GM23338 (cell line): ENCODE results near the gene MCC. TPM values are rescaled to one million over a fixed set of nuclear protein-coding genes. Genes with fewer than 3 reads are reported as not detected.

ENCODE experiments used
- ATAC-seq: fragments of 200-7000 bp; cut with Tn5 transposase; 3 replicates; pipeline ENCODE4 v1.9.1; 2020
- DNase-seq: peaks from one replicate; pipeline ENCODE4 v3.0.0-alpha.2; 2015; ENCODE audit warnings: low spot score
- H2AFZ ChIP-seq: fragments of 200-600 bp; sonication (generic); 2 replicates; pipeline ENCODE4 v1.8.0; 2016; ENCODE audit warnings: antibody characterized with exemption, mild to moderate bottlenecking, moderate library complexity
- H3F3A ChIP-seq: fragments of 200-600 bp; sonication (generic); replicated peaks from 2 replicates; pipeline ENCODE4 v1.8.0; 2017; ENCODE audit warnings: antibody characterized with exemption, mixed run types, low read depth
- H3K27ac ChIP-seq: fragments of 200-600 bp; sonication (generic); 2 replicates; pipeline ENCODE4 v1.6.1; 2016; ENCODE audit warnings: low read depth
- H3K27me3 ChIP-seq: fragments of 200-600 bp; sonication (generic); 2 replicates; pipeline ENCODE4 v1.8.0; 2016; ENCODE audit warnings: mild to moderate bottlenecking, mixed run types, moderate library complexity; ENCODE audit not compliant: insufficient read depth
- H3K36me3 ChIP-seq: fragments of 200-600 bp; sonication (generic); 2 replicates; pipeline ENCODE4 v1.8.0; 2016; ENCODE audit warnings: mild to moderate bottlenecking; ENCODE audit not compliant: insufficient read depth
- H3K4me1 ChIP-seq: fragments of 200-600 bp; sonication (generic); 2 replicates; pipeline ENCODE4 v1.8.0; 2016; ENCODE audit warnings: mild to moderate bottlenecking, moderate library complexity; ENCODE audit not compliant: insufficient read depth
- H3K4me2 ChIP-seq: fragments of 200-600 bp; sonication (generic); 2 replicates; pipeline ENCODE4 v1.7.1; 2017; ENCODE audit warnings: mixed run types
- H3K4me3 ChIP-seq: fragments of 200-600 bp; sonication (generic); 2 replicates; pipeline ENCODE4 v1.6.1; 2016; ENCODE audit warnings: mixed run types
- H3K79me2 ChIP-seq: fragments of 200-600 bp; sonication (generic); replicated peaks from 2 replicates; pipeline ENCODE4 v1.8.0; 2017; ENCODE audit warnings: mild to moderate bottlenecking; ENCODE audit not compliant: insufficient read depth
- H3K9me2 ChIP-seq: fragments of 200-600 bp; sonication (generic); 2 replicates; pipeline ENCODE4 v1.8.0; 2017; ENCODE audit not compliant: insufficient read depth
- H4K20me1 ChIP-seq: fragments of 200-600 bp; sonication (generic); replicated peaks from 2 replicates; pipeline ENCODE4 v1.8.0; 2017; ENCODE audit warnings: mild to moderate bottlenecking; ENCODE audit not compliant: insufficient read depth
- H3K27ac Mint-ChIP-seq: 2 replicates; pipeline ENCODE4 v1.8.0; 2020; ENCODE audit warnings: inconsistent platforms, mild to moderate bottlenecking, moderate library complexity, mixed read lengths
- H3K27me3 Mint-ChIP-seq: 3 replicates; pipeline ENCODE4 v1.8.0; 2022; ENCODE audit warnings: low read depth, mild to moderate bottlenecking, moderate library complexity, mixed read lengths, inconsistent platforms; ENCODE audit not compliant: insufficient read depth, poor library complexity
- H3K36me3 Mint-ChIP-seq: 3 replicates; pipeline ENCODE4 v1.8.0; 2021; ENCODE audit warnings: low read depth, mild to moderate bottlenecking, inconsistent platforms, moderate library complexity, mixed read lengths
- H3K4me1 Mint-ChIP-seq: 3 replicates; pipeline ENCODE4 v1.8.0; 2020; ENCODE audit warnings: mild to moderate bottlenecking, inconsistent platforms, mixed read lengths
- H3K4me3 Mint-ChIP-seq: 3 replicates; pipeline ENCODE4 v1.8.0; 2021; ENCODE audit warnings: moderate library complexity, mild to moderate bottlenecking, inconsistent platforms, mixed read lengths
- H3K9me3 Mint-ChIP-seq: 3 replicates; pipeline ENCODE4 v1.8.0; 2020; ENCODE audit warnings: moderate library complexity, mild to moderate bottlenecking, inconsistent platforms, mixed read lengths
- EZH2 ChIP-seq: fragments of 200-600 bp; sonication (generic); IDR thresholded peaks from one replicate; pipeline ENCODE4 v1.8.0; 2017; ENCODE audit warnings: antibody characterized with exemption, mild to moderate bottlenecking, low read depth; ENCODE audit not compliant: unreplicated experiment
- JUNB ChIP-seq: IDR thresholded peaks from one replicate; pipeline ENCODE4 v1.6.1; 2016; ENCODE audit warnings: antibody characterized with exemption; ENCODE audit not compliant: unreplicated experiment
- ZNF114 ChIP-seq: fragments of 250-450 bp; sonication (Bioruptor Pico); IDR thresholded peaks from 2 replicates; pipeline ENCODE4 v1.5.0; 2020; ENCODE audit warnings: mild to moderate bottlenecking, moderate library complexity
- ZNF331 ChIP-seq: fragments of 250-450 bp; sonication (Bioruptor Pico); IDR thresholded peaks from 2 replicates; pipeline ENCODE4 v1.5.0; 2020; ENCODE audit warnings: low read depth, mild to moderate bottlenecking, moderate library complexity
- polyA plus RNA-seq: library from polyadenylated mRNA; unstranded; fragments of >200 nt; fragmentation: Nextera tagmentation; extraction: Ambion mirVana; gene quantifications from 2 replicates; pipeline ENCODE4 v1.2.1, GENCODE V29; 2016
- total RNA-seq: library from RNA; depleted of rRNA; stranded (reverse); fragments of >200 nt; shearing (Covaris generic); gene quantifications from 2 replicates; pipeline ENCODE4 v1.2.3, GENCODE V29; 2014
- TF ChIP-seq, protein P1 (sequence below), 2 experiments: fragments of 200-600 bp in 1 of 2; sonication (generic) in 1 of 2; conservative IDR thresholded peaks; 2 replicates each; pipeline versions ENCODE4 v1.5.1 to v1.6.1; 2016 to 2017; ENCODE audit warnings: antibody characterized with exemption in 2 of 2, low read depth in 2 of 2, mild to moderate bottlenecking in 2 of 2, moderate library complexity in 1 of 2
- TF ChIP-seq, protein P2 (sequence below): IDR thresholded peaks from one replicate; pipeline ENCODE4 v1.6.1; 2018; ENCODE audit warnings: antibody characterized with exemption; ENCODE audit not compliant: unreplicated experiment
- TF ChIP-seq, protein P3 (sequence below): IDR thresholded peaks from 2 replicates; pipeline ENCODE4 v1.6.1; 2016; ENCODE audit warnings: antibody characterized with exemption
- TF ChIP-seq, protein P4 (sequence below): fragments of 250-450 bp; sonication (Bioruptor Pico); IDR thresholded peaks from 2 replicates; pipeline ENCODE4 v1.5.0; 2020; ENCODE audit warnings: mild to moderate bottlenecking, moderate library complexity

Gene MCC
- total and polyA plus RNA-seq, 2 experiments from 2014 or later, result 3.8 to 10.1 TPM

DNA sequence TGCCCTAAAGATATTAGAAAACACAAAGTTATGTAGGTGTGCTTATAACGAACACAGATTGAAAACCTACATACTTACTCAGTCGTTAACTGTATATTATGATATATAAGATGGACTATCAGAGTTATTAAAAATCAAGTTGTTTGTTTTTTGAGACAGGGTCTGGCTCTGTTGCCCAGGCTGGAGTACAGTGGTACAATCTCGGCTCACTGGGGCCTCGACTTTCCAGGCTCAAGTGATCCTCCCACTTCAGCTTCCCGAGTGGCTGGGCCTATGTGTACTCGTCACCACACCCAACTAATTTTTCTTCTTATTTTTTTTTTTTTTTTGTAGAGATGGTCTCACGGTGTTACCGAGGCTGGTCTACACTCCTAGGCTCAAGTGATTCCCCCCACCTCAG lies 211.8 kb downstream of the MCC start:
- H3K27me3 ChIP-seq, result no peaks in the 10 kb centered on the region
- H3K36me3 ChIP-seq, result no peaks in the 10 kb centered on the region
- H3K27me3 Mint-ChIP-seq, result peaks cover 7% of the 10 kb centered on the region
- TF ChIP-seq, protein P1, sequence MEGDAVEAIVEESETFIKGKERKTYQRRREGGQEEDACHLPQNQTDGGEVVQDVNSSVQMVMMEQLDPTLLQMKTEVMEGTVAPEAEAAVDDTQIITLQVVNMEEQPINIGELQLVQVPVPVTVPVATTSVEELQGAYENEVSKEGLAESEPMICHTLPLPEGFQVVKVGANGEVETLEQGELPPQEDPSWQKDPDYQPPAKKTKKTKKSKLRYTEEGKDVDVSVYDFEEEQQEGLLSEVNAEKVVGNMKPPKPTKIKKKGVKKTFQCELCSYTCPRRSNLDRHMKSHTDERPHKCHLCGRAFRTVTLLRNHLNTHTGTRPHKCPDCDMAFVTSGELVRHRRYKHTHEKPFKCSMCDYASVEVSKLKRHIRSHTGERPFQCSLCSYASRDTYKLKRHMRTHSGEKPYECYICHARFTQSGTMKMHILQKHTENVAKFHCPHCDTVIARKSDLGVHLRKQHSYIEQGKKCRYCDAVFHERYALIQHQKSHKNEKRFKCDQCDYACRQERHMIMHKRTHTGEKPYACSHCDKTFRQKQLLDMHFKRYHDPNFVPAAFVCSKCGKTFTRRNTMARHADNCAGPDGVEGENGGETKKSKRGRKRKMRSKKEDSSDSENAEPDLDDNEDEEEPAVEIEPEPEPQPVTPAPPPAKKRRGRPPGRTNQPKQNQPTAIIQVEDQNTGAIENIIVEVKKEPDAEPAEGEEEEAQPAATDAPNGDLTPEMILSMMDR (conservative IDR thresholded peaks at IDR 0.05; ENCODE audit: low read depth in 2 of 2), result no peak
- TF ChIP-seq, protein P2, sequence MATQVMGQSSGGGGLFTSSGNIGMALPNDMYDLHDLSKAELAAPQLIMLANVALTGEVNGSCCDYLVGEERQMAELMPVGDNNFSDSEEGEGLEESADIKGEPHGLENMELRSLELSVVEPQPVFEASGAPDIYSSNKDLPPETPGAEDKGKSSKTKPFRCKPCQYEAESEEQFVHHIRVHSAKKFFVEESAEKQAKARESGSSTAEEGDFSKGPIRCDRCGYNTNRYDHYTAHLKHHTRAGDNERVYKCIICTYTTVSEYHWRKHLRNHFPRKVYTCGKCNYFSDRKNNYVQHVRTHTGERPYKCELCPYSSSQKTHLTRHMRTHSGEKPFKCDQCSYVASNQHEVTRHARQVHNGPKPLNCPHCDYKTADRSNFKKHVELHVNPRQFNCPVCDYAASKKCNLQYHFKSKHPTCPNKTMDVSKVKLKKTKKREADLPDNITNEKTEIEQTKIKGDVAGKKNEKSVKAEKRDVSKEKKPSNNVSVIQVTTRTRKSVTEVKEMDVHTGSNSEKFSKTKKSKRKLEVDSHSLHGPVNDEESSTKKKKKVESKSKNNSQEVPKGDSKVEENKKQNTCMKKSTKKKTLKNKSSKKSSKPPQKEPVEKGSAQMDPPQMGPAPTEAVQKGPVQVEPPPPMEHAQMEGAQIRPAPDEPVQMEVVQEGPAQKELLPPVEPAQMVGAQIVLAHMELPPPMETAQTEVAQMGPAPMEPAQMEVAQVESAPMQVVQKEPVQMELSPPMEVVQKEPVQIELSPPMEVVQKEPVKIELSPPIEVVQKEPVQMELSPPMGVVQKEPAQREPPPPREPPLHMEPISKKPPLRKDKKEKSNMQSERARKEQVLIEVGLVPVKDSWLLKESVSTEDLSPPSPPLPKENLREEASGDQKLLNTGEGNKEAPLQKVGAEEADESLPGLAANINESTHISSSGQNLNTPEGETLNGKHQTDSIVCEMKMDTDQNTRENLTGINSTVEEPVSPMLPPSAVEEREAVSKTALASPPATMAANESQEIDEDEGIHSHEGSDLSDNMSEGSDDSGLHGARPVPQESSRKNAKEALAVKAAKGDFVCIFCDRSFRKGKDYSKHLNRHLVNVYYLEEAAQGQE, result no peak
- TF ChIP-seq, protein P3, sequence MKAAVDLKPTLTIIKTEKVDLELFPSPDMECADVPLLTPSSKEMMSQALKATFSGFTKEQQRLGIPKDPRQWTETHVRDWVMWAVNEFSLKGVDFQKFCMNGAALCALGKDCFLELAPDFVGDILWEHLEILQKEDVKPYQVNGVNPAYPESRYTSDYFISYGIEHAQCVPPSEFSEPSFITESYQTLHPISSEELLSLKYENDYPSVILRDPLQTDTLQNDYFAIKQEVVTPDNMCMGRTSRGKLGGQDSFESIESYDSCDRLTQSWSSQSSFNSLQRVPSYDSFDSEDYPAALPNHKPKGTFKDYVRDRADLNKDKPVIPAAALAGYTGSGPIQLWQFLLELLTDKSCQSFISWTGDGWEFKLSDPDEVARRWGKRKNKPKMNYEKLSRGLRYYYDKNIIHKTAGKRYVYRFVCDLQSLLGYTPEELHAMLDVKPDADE, result no peak
- TF ChIP-seq ZNF331 (no peak), JUNB (no peak), ZNF114 (CRISPR knock-in tag) (no peak), EZH2 (no peak)
- TF ChIP-seq, protein P4, sequence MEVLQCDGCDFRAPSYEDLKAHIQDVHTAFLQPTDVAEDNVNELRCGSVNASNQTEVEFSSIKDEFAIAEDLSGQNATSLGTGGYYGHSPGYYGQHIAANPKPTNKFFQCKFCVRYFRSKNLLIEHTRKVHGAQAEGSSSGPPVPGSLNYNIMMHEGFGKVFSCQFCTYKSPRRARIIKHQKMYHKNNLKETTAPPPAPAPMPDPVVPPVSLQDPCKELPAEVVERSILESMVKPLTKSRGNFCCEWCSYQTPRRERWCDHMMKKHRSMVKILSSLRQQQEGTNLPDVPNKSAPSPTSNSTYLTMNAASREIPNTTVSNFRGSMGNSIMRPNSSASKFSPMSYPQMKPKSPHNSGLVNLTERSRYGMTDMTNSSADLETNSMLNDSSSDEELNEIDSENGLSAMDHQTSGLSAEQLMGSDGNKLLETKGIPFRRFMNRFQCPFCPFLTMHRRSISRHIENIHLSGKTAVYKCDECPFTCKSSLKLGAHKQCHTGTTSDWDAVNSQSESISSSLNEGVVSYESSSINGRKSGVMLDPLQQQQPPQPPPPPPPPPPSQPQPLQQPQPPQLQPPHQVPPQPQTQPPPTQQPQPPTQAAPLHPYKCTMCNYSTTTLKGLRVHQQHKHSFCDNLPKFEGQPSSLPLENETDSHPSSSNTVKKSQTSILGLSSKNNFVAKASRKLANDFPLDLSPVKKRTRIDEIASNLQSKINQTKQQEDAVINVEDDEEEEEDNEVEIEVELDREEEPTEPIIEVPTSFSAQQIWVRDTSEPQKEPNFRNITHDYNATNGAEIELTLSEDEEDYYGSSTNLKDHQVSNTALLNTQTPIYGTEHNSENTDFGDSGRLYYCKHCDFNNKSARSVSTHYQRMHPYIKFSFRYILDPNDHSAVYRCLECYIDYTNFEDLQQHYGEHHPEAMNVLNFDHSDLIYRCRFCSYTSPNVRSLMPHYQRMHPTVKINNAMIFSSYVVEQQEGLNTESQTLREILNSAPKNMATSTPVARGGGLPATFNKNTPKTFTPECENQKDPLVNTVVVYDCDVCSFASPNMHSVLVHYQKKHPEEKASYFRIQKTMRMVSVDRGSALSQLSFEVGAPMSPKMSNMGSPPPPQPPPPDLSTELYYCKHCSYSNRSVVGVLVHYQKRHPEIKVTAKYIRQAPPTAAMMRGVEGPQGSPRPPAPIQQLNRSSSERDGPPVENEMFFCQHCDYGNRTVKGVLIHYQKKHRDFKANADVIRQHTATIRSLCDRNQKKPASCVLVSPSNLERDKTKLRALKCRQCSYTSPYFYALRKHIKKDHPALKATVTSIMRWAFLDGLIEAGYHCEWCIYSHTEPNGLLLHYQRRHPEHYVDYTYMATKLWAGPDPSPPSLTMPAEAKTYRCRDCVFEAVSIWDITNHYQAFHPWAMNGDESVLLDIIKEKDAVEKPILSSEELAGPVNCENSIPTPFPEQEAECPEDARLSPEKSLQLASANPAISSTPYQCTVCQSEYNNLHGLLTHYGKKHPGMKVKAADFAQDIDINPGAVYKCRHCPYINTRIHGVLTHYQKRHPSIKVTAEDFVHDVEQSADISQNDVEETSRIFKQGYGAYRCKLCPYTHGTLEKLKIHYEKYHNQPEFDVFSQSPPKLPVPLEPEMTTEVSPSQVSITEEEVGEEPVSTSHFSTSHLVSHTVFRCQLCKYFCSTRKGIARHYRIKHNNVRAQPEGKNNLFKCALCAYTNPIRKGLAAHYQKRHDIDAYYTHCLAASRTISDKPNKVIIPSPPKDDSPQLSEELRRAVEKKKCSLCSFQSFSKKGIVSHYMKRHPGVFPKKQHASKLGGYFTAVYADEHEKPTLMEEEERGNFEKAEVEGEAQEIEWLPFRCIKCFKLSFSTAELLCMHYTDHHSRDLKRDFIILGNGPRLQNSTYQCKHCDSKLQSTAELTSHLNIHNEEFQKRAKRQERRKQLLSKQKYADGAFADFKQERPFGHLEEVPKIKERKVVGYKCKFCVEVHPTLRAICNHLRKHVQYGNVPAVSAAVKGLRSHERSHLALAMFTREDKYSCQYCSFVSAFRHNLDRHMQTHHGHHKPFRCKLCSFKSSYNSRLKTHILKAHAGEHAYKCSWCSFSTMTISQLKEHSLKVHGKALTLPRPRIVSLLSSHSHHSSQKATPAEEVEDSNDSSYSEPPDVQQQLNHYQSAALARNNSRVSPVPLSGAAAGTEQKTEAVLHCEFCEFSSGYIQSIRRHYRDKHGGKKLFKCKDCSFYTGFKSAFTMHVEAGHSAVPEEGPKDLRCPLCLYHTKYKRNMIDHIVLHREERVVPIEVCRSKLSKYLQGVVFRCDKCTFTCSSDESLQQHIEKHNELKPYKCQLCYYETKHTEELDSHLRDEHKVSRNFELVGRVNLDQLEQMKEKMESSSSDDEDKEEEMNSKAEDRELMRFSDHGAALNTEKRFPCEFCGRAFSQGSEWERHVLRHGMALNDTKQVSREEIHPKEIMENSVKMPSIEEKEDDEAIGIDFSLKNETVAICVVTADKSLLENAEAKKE (CRISPR knock-in tag), result no peak
- H3K4me3 ChIP-seq, result no peak overlapping the region
- ATAC-seq (no peak), DNase-seq (no peak)
- H3K27ac Mint-ChIP-seq, result peak overlapping the region; percentile 29; the same call in 1 of the 2 replicates
- no peak overlapping the region for H3K4me2 ChIP-seq
- H4K20me1 ChIP-seq, result no peaks in the 10 kb centered on the region
- no peaks in the 10 kb centered on the region for H3K36me3 Mint-ChIP-seq
- H3F3A ChIP-seq, result no peaks in the 10 kb centered on the region; the same call in 1 of the 2 replicates
- H3K79me2 ChIP-seq, result peaks cover 32% of the 10 kb centered on the region
- H3K9me3 Mint-ChIP-seq, result no peaks in the 10 kb centered on the region
- H3K4me1 Mint-ChIP-seq, result peaks cover 55% of the 10 kb centered on the region
- no peak overlapping the region for H3K4me3 Mint-ChIP-seq
- no peak overlapping the region for H2AFZ ChIP-seq
- H3K9me2 ChIP-seq, result no peaks in the 10 kb centered on the region
- no peak overlapping the region for H3K27ac ChIP-seq
- H3K4me1 ChIP-seq, result peaks cover 49% of the 10 kb centered on the region
